Gastroesophageal sphincter (tissue), 4 donors: ENCODE data around the gene RIPPLY1. TPM values are rescaled to one million over a fixed set of nuclear protein-coding genes. Genes with fewer than 3 reads are reported as not detected.

Experiments used
- ATAC-seq: fragments of 150-250 bp; one replicate; pipeline ENCODE4 v1.9.1; 2016; ENCODE audit warnings: mild to moderate bottlenecking, moderate library complexity
- H3K27ac ChIP-seq, 4 donors: fragments of 200-600 bp; sonication (generic) in 3 of 4; 1 replicate in 3 of 4; 2 replicates in 1 of 4; pipeline ENCODE4 v1.5.1; 2016 to 2019
- H3K27me3 ChIP-seq: fragments of 200-600 bp; sonication (generic); one replicate; pipeline ENCODE4 v1.5.1; 2019
- H3K36me3 ChIP-seq, 2 donors: fragments of 200-600 bp; sonication (generic); one replicate each; pipeline ENCODE4 v1.5.1; 2019; ENCODE audit warnings: control low read depth in 1 of 2
- H3K4me1 ChIP-seq, 3 donors: fragments of 200-600 bp; sonication (generic); 1 replicate in 2 of 3; 2 replicates in 1 of 3; pipeline ENCODE4 v1.5.1; 2016 to 2019; ENCODE audit warnings: control low read depth in 2 of 3
- H3K4me3 ChIP-seq, 2 donors: fragments of 200-600 bp; sonication (generic); one replicate each; pipeline ENCODE4 v1.5.1; 2019; ENCODE audit warnings: mild to moderate bottlenecking in 1 of 2, moderate library complexity in 1 of 2
- H3K9me3 ChIP-seq, 3 donors: fragments of 200-600 bp; sonication (generic); one replicate each; pipeline ENCODE4 v1.5.1; 2017 to 2019; ENCODE audit warnings: control low read depth in 2 of 3
- EP300 ChIP-seq: sonication (generic); formaldehyde crosslinking; IDR thresholded peaks from one replicate; pipeline ENCODE4 v1.6.1; 2017; ENCODE audit warnings: antibody characterized with exemption, mild to moderate bottlenecking
- POLR2A ChIP-seq, 2 donors: fragments of 450-650 bp; IDR thresholded peaks; one replicate each; pipeline ENCODE4 v1.6.1; 2017; ENCODE audit warnings: antibody characterized with exemption in 2 of 2, mild to moderate bottlenecking in 2 of 2, moderate library complexity in 1 of 2
- POLR2AphosphoS5 ChIP-seq: sonication (generic); formaldehyde crosslinking; IDR thresholded peaks from one replicate; pipeline ENCODE4 v1.6.1; 2017; ENCODE audit warnings: antibody characterized with exemption
- WGBS, 2 donors: methylation state at CpG; one replicate each; pipeline ENCODE4 v1.1.5; 2018; ENCODE audit warnings: low coverage in 1 of 2; 5-methylcytosine and 5-hydroxymethylcytosine counted together
- total RNA-seq, 4 donors: library from RNA; depleted of rRNA; stranded (reverse); fragments of >200 nt; gene quantifications; one replicate each; pipeline ENCODE4 v1.1.0, GENCODE V29; 2016
- TF ChIP-seq, protein P1 (sequence below), 4 experiments: fragments of 200-600 bp in 2 of 4; fragments of 450-650 bp in 2 of 4; sonication (generic) in 1 of 4; IDR thresholded peaks; one replicate each; pipeline ENCODE4 v1.5.1; 2017 to 2019; ENCODE audit warnings: antibody characterized with exemption in 4 of 4, mild to moderate bottlenecking in 2 of 4, moderate library complexity in 2 of 4

Gene RIPPLY1
- total RNA-seq, 4 donors from 2014 or later = not detected

GRCh38 chrX:106935175-106935574, 32.0 kb upstream of the RIPPLY1 start:
- no peak overlapping the region for H3K4me3 ChIP-seq
- no peaks in the 10 kb centered on the region for H3K4me1 ChIP-seq
- TF ChIP-seq POLR2AphosphoS5 (no peak), EP300 (no peak), POLR2A (IDR thresholded peaks at IDR 0.05) (no peak)
- TF ChIP-seq, protein P1, sequence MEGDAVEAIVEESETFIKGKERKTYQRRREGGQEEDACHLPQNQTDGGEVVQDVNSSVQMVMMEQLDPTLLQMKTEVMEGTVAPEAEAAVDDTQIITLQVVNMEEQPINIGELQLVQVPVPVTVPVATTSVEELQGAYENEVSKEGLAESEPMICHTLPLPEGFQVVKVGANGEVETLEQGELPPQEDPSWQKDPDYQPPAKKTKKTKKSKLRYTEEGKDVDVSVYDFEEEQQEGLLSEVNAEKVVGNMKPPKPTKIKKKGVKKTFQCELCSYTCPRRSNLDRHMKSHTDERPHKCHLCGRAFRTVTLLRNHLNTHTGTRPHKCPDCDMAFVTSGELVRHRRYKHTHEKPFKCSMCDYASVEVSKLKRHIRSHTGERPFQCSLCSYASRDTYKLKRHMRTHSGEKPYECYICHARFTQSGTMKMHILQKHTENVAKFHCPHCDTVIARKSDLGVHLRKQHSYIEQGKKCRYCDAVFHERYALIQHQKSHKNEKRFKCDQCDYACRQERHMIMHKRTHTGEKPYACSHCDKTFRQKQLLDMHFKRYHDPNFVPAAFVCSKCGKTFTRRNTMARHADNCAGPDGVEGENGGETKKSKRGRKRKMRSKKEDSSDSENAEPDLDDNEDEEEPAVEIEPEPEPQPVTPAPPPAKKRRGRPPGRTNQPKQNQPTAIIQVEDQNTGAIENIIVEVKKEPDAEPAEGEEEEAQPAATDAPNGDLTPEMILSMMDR (IDR thresholded peaks at IDR 0.05) = no peak
- no peaks in the 10 kb centered on the region for H3K27me3 ChIP-seq
- no peaks in the 10 kb centered on the region for H3K9me3 ChIP-seq
- 32% methylated on average over 4 of the region's 4 CpGs; no CpG with 5 or more reads in 1 of the 2 donors for WGBS, 2 donors
- no peak overlapping the region for H3K27ac ChIP-seq
- ATAC-seq = no peak
- H3K36me3 ChIP-seq = peaks cover 0 to 14% of the 10 kb centered on the region in 2 donors

DNA sequence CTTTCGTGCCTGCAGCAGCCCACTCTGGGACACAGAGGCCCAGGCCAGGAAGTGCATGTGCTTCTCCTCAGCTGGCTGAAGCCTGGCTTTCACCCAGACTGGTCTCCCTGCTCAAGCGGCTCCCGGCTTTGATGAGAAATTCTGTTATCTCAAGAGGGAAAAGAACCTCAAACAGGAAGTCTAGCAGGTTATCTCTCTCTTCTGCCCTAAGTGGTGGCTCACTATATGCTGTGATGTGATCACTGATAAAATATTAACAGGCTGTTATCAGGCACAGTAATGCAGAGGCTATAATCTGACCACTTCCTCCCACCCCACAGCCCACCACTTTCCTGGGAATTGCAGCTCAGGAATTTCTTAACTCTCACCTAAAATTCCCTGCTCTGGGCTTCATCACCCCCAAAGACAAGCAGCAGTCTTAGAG, 30.4 kb upstream of the RIPPLY1 start:
- no peaks in the 10 kb centered on the region for H3K4me1 ChIP-seq
- H3K27ac ChIP-seq = no peak overlapping the region
- H3K36me3 ChIP-seq = peaks cover 0 to 8% of the 10 kb centered on the region in 2 donors
- H3K4me3 ChIP-seq = no peak overlapping the region
- TF ChIP-seq POLR2AphosphoS5 = no peak
- TF ChIP-seq, protein P1 (IDR thresholded peaks at IDR 0.05) = no peak
- TF ChIP-seq POLR2A (IDR thresholded peaks at IDR 0.05) = no peak
- no peak for TF ChIP-seq EP300
- ATAC-seq = no peak
- no peaks in the 10 kb centered on the region for H3K9me3 ChIP-seq
- WGBS, 2 donors = no CpG with 5 or more reads among the region's 3 CpGs
- no peaks in the 10 kb centered on the region for H3K27me3 ChIP-seq

DNA sequence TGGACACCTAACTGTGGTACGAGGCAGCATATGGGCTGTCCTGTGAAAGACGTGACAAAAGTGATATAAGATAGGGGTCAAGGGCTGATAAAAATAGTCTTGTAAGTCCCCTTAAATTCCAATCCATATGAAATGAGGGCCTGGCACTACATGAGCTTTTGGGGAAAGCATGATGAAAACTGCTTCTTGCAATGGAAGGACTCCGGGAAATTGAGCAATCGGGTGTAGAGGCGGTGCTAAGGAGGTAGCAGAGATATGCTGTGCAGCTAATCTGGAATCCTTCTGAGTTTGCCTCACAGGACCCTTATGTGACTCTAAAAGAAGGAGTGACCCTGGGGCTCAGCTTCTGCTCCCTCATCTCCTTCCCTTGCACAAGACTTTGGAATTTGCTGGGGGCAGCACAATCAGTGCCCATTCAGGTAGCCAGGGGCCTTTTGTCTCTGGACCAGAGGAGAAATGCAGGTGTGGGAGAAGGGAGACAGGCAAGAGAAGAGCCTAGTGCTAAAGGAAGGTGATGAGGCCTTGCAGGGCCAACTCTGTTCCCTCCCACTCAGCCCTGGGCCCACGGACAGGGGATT, 29.9 kb upstream of the RIPPLY1 start:
- Histone ChIP-seq H3K4me1 (no peaks in the 10 kb centered on the region), H3K27me3 (no peaks in the 10 kb centered on the region), H3K27ac (no peak overlapping the region), H3K9me3 (no peaks in the 10 kb centered on the region), H3K4me3 (no peak overlapping the region), H3K36me3 (peaks cover 0 to 8% of the 10 kb centered on the region in 2 donors)
- 71 to 84% methylated on average over 4 of the region's 6 CpGs for WGBS, 2 donors
- no peak for TF ChIP-seq POLR2AphosphoS5
- no peak for TF ChIP-seq EP300
- TF ChIP-seq, protein P1 (IDR thresholded peaks at IDR 0.05) = no peak
- TF ChIP-seq POLR2A (IDR thresholded peaks at IDR 0.05) = no peak
- peak; percentile 37 for ATAC-seq

GRCh38 chrX:106932492-106932923, 29.4 kb upstream of the RIPPLY1 start:
- H3K27ac ChIP-seq = no peak overlapping the region

More at GRCh38 chrX:106932492-106932923, 29.4 kb upstream of the RIPPLY1 start:
- Histone ChIP-seq H3K36me3 (peaks cover 0 to 2% of the 10 kb centered on the region in 2 donors), H3K4me3 (no peak overlapping the region), H3K9me3 (no peaks in the 10 kb centered on the region), H3K27me3 (no peaks in the 10 kb centered on the region), H3K4me1 (no peaks in the 10 kb centered on the region)
- TF ChIP-seq EP300 = no peak
- no peak for TF ChIP-seq POLR2A (IDR thresholded peaks at IDR 0.05)
- no peak for TF ChIP-seq POLR2AphosphoS5
- TF ChIP-seq, protein P1 (IDR thresholded peaks at IDR 0.05) = no peak
- ATAC-seq = no peak
- 40% methylated on average over 1 of the region's 4 CpGs; no CpG with 5 or more reads in 1 of the 2 donors for WGBS, 2 donors
